Measurements from ENCODE around the gene CYTH4.

The CYTH4 gene

GRCh38 chr22:37349043-37349814 is 66.9 kb downstream of the CYTH4 start:
- DNase-seq (ENCODE audit: low read depth): no peak

- DNase-seq (ENCODE audit: low read depth): no peak
These were observed 68.9 kb downstream of the CYTH4 start for GRCh38 chr22:37351232-37351631.

- no peak for DNase-seq (ENCODE audit: low read depth)
These were observed 70.2 kb downstream of the CYTH4 start for GRCh38 chr22:37352481-37352880.

DNA sequence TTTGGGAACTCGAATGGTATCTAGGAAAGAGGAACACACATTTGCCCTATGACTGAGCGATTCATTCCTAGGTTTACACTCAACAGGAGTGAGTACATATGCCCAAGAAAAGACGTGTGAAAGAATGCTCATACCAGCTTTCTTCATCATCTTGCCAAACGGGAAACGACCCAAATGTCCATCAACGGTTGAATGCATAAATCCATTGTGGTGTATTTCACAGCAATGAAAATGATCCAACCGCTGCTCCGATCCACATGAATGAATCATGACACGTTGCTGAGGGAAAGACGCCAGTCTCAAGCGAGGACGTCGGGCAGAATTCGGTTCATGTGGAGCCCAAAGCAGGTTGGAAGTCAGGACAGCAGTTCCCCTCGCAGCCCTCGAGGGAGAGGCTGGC is 71.5 kb downstream of the CYTH4 start:
- peak; percentile 67 for DNase-seq (ENCODE audit: low read depth)

DNA sequence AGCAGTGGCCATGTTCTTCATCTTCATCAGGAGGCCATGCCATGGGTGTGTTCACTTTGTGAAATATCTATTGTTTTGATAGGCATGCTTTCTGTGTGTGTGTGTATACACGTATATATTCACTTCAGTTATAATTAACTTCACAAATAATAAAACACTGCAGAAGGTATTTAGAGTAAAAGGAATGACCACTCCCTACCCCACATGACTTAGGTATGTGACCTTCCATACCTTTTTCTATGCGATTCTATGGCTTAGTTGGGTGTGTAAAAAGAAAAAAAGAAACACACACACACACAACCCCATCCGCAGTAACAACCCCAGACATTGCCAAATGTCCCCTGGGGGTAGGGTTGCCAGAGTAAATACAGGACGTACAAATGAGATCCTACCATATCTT is 72.0 kb downstream of the CYTH4 start:
- DNase-seq (ENCODE audit: low read depth): no peak

DNA sequence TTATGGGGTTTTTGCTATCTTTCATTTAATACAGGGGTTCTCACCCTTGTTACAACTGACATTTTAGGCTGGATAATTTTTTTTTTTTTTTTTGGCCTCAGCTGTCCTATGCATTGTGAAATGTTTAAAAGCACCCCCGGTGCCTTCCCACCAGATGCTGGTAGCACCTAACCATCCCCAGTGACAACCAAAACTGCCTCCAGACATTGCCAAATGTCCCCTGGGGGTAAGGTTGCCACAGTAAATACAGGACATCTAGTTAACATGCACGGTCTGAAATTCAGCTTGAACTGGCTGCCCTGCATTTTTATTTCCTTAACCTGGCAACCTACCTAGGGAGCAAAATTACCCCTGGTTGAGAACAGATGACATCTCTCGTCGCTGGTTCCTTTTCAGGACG is 72.4 kb downstream of the CYTH4 start:
- DNase-seq (ENCODE audit: low read depth): no peak

DNA sequence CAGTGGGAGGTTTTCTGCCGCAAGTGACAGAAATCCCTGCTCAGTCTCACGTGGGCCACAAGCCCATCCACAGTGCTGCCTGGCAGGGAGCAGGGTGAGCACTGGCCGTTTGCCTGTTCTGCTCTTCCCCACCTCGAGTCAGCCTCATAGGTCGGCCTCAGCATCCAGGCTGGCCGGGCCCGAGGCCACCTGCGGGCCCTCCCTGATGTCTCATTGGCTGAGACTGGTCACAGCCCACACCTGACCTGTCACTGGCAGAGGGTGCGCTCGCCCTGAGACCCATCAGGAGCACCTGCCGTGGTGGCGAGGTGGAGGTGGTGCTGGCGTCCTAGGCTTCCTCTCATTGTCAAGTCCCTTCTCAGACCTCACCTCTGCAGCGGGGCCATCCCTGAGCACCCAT is 72.9 kb downstream of the CYTH4 start:
- no peak for DNase-seq (ENCODE audit: low read depth)

- no peak for DNase-seq (ENCODE audit: low read depth)
These were observed 74.6 kb downstream of the CYTH4 start for GRCh38 chr22:37356922-37357321.

DNA sequence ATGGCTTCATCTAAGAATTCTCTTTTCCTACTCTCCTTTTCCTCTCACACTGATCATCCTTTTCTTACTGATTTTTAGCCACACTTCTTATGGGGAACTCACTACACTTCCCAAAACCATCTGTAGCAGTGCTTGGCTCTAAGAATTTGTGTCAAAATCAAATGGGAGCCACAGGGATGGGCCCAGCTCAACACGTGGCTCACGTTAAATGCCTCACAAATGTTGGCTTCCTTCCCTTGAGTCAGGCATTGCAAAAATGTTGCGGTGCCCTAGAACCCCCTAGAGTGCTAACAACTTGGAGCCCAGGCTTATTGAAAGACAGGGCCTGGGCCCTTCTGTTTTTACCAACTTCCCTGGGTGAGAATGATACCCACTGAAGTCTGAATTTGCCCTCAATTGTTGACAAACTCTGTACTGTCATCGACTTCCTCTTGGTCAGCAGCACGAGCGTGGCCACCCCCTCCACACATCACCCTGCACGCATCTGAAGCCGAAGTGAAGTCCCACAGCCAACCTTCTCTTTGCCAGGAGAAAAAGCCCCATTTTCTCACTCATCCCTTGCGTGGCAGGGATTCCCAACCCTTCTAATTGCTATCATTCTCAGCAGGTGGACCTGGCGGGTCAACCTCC is 75.3 kb downstream of the CYTH4 start:
- no peak for DNase-seq (ENCODE audit: low read depth)

GRCh38 chr22:37358386-37358785 is 76.1 kb downstream of the CYTH4 start:
- no peak for DNase-seq (ENCODE audit: low read depth)

DNA sequence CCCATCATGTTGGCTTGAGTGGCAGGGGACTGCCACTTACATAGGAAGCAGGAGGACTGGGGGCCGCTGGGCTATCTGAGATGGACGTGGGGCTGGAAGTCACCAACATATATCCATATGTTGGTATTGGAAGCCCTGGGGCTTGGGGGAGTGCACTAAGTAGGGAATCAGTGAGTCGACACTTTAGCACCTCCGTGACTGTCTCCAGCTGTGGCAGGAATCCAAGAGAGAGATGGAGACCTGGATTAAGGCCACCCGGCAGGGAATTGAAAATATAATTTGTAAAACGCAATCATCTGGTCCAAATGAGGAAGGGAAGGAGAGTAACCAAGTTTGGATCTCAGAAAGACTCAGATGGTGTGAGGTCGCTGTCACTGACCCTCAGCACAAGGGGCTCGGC is 76.6 kb downstream of the CYTH4 start:
- DNase-seq (ENCODE audit: low read depth): no peak

GRCh38 chr22:37362621-37363020 is 80.3 kb downstream of the CYTH4 start:
- DNase-seq (ENCODE audit: low read depth): no peak

DNA sequence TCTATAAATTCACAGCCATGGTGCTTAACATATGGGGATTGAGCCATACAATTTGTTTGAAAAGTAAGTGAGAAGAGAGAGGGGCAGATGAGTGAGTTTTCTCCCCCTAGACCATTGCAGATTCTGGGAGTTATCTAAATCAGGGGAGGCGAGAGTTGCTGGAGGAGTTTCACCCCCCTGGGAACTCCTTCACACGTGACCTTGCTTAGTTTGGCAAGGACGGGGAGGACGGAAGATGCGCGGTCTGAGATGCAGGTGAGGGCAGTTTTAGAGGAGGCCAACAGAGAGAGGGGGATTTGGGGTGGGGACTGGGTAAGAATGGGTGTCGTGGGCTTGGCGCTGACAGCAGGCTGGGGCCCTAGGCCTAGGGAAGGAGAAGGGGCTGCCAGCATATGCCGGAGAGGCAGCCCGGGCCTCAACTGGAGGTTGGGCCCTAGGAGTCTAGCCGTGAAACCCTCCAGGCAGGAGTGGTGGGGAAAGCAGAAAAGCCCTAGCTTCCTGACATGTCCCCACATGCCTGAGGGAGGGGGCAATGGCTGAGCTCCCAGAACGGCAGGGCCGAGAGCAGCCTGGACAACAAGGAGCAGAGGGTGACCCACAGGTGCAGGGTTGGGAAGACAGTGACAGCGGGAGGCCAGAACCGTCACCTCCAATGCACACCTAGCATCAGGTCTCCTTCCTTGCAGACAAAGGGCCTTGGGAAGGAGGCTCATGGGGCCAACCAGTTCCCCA is 81.1 kb downstream of the CYTH4 start:
- DNase-seq (ENCODE audit: low read depth): no peak

Data from fibroblast of gingiva (primary cell).